Ovary (tissue), 3 donors: ENCODE data around the gene CCDC7.

ENCODE experiments used
- CTCF ChIP-seq, 3 donors: fragments of 450-650 bp in 2 of 3; fragments of 200-600 bp in 1 of 3; IDR thresholded peaks; one replicate each; pipeline versions ENCODE4 v1.5.1 to v1.8.0; 2016 to 2022; ENCODE audit warnings: antibody characterized with exemption in 3 of 3, mild to moderate bottlenecking in 1 of 3
- POLR2A ChIP-seq: fragments of 450-650 bp; IDR thresholded peaks from one replicate; pipeline ENCODE4 v1.6.1; 2017; ENCODE audit warnings: antibody characterized with exemption, mild to moderate bottlenecking, moderate library complexity
- donor health status: DM: no; HTN: no; CAD: no.

GRCh38 chr10:32684291-32684690, 238.4 kb downstream of the CCDC7 start:
- no peak for TF ChIP-seq CTCF (IDR thresholded peaks at IDR 0.05)
- no peak for TF ChIP-seq POLR2A
